Renal cortical epithelial cell (primary cell): ENCODE data around the gene DCST2. TPM values are rescaled to one million over a fixed set of nuclear protein-coding genes. Genes with fewer than 3 reads are reported as not detected.
A peak's percentile ranks its signal among the peaks of the same experiment; 100 is the strongest.

ENCODE experiments used
- DNase-seq: peaks from one replicate; pipeline ENCODE4 v3.0.0-alpha.2; 2011; ENCODE audit warnings: low read depth
- total RNA-seq: library from RNA; depleted of rRNA; stranded (reverse); fragments of >200 nt; gene quantifications from 2 replicates; pipeline ENCODE4 v1.2.3, GENCODE V29; 2014

The DCST2 gene
- total RNA-seq, 1 donor from 2014 or later: 0.05 TPM

DNA sequence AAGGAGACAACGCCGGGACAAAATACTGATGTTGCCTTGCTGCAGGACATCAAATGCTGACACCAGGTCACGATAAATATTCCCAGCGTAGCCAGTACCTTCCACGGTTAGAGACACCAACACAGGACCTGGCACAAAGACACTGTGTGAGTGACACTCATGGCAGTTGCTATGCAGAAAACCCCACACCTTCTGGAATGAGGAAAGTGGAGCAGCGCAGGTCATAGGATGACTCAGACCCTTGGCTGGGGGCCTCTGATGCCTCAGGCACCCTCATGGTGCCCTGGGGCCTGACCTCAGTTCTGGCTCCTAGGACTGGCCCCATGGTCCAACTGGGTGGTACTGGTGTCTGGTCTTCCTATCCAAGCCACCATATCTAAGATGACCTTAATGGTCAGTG lies 7.0 kb downstream of the DCST2 start:
- DNase-seq: peak; percentile 51

DNA sequence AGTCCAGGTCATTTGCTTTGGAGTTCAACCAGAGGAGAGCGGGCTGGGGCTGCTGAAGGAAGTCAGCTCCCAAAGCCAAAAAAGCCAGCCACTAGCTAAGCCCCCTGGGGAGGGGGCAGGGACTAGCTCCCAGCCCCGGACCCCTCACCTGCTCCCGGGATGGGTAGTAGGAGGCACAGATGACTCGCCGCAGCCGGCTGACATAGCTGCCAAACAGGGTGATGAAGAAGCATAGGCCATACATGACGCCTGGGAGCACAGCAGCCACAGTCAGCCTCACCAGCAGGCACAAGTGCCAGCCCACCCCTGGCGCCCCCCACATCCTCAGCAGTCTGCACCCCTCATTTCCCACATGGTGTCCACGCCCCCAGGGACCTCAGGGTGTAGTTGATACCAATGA lies 7.4 kb downstream of the DCST2 start:
- no peak for DNase-seq

DNA sequence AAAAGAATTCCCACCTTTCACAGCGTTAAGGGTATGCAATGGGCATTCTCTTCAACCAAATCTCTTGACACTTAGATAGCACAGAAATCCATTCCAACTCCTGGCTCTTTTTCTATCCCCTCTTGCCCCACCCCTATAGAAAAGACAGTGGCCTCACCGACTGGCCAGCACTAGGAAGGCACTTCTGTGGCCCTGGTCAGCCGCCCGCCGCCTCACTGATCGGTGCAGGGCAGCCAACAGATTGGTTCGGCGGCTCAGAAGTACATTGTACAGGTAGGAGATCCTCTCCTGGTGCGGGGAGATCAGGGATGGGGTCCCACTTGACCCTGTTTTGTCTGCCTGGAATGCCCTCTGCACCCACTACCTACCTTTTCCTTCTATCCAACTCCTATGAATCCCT lies 9.3 kb downstream of the DCST2 start:
- DNase-seq: no peak

DNA sequence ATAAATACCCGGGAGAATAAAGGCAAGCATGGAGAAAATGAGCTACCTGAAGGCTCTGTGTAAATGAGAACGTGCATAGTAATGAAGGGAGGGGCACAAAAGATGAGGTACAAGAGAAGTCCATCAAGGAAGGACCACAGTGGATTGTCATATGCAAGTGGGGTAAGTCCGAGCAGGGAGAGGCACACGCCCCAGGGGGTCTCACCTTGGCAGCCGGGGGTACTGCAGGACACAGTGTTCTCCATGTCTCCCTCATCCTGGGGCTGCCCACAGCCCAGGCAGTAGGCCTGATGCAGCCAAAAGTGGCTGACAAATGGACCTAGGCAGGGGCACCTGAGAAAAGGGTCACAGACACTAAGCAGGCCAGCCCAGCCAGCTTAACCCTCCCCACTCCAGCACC lies 10.0 kb downstream of the DCST2 start:
- no peak for DNase-seq

DNA sequence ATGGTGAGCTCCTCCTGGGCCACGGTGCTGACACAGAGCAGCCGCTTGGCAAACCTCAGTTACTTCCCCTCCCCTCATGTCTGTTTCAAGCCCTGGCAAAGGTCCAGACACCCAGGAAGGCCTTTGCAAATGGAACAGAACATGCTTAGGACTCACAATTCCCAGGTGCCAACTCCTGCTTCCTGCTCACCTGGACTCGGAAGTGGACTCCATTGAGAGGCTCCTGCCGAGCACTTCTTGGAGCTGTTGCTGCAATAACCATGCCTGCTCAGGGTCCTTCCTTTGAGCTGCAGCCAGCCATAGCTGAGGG lies 10.7 kb downstream of the DCST2 start:
- no peak for DNase-seq

DNA sequence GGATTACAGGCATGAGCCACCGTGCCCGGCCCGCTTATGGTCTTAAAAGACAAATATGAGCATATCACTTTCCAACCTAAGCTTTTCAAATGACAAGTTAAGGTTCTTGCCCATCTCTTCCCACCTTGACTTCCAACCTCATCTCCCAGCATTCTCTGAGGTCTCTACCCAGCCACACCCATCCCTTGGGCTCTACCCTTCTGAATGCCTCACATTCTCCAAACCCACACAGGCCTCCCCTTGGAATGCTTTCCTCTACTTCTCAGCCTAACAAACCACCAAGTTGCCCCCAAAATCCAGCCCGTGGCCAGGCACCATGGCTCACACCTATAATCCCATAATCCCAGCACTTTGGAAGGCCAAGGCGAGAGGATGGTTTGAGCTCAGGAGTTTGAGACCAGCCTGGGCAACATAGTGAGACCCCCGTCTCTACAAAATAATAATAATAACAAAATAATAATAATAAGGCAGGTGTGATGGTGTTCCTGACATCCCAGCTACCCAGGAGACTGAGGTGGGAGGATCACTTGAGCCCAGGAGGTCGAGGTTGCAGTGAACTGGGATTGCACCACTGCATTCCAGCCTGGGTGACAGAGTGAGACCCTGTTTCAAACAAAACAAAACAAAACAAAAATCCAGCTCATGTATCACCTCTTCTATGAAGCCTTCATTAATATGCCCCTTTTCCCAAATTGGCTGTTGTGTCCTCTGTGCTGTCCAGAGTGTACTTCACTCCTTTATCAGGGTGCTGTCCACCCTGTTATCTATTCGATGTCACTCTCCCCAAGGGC lies 11.2 kb downstream of the DCST2 start:
- no peak for DNase-seq

DNA sequence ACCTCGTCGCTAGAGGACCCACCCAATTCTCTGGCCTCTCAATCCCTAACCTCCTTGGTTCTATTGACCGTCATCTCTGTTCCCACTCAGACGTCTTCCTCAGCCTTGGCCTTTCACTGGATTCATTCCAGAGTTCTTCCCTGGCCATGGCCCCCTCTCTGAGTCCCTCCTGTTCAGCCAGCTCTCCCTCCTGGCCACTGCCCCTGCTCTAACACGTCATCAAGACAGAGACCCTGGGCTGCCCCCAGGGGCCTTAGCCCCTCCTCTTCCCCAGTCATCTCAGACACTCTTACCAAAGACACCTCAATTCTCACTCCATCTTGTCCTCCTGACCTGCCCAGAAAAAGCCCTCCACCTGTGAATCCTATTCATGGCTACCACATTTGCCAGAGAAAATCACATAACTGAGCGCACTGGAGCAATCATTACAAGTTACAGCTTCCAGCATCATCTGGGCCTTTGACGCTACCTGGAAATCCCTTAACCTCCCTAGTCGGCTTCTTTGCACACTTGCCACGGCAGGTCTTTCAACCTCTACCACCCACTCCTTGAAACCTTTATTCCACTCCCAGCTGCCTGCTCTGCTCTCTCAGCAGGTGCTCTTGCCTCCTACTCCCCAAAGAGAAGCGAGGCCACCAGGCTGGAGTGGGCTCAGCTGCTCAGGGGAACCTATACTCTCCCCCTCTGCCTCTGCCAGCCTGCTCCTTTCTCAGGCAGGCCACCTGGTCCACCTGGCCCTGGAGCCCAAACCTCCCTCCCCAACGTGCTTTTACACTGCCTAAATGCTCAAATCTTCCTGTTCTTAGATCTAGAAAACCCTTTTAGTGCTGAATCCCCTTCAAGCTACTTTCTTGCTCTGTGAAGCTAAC lies 14.0 kb downstream of the DCST2 start:
- DNase-seq: no peak

DNA sequence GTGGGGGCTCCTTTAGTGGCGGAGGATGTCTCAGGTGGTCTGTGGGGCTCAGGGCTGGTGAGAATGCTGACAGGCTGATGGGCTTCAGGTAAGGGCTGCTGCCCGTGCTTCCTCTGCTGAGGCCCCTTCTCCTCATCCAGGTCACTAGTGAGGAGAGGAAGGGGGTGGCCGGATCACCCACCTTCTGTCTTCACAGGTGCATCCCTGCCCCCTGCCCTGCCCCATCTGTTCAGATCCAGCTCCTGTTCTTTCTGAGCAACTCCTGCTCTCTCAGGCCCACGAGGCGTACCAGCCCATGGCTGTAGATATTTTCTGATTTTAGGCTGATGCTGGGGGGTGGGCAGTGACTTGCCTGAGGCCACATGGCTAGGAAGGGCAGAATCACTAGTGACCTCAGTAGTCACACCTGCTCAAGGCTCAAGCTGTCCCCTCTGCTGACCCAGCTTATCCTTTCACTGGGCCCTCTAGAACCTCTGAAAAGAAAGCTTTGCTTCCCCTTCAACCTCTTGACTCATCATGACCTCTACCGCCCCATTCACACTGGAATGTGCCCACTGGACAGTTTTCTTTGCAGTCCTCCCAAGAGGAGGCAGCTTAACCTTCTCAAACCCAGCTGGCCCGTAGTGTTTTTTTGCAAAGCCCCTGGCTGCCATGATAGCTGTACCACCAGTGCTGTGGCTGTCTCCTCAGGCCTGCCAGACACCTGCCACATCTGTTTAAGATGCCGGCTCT lies 14.8 kb downstream of the DCST2 start:
- no peak for DNase-seq

DNA sequence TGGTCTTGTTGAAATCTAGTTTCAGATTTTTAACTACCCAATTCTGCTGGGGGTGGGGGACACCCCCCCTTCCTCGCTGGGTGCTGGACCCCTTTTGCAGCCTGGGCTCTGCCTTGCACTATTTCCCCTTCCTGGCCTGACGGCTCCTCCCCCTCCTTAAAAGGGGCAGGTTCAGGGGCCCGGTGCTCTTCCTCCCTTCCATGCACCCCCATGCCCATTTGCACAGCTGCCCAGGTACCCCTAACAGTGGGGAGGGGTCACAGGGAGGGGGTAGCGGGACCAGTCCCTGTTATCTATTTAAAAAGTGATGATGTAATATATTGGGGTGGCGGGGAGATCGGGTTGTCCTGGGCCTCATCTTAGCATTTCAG lies 15.7 kb downstream of the DCST2 start:
- no peak for DNase-seq

DNA sequence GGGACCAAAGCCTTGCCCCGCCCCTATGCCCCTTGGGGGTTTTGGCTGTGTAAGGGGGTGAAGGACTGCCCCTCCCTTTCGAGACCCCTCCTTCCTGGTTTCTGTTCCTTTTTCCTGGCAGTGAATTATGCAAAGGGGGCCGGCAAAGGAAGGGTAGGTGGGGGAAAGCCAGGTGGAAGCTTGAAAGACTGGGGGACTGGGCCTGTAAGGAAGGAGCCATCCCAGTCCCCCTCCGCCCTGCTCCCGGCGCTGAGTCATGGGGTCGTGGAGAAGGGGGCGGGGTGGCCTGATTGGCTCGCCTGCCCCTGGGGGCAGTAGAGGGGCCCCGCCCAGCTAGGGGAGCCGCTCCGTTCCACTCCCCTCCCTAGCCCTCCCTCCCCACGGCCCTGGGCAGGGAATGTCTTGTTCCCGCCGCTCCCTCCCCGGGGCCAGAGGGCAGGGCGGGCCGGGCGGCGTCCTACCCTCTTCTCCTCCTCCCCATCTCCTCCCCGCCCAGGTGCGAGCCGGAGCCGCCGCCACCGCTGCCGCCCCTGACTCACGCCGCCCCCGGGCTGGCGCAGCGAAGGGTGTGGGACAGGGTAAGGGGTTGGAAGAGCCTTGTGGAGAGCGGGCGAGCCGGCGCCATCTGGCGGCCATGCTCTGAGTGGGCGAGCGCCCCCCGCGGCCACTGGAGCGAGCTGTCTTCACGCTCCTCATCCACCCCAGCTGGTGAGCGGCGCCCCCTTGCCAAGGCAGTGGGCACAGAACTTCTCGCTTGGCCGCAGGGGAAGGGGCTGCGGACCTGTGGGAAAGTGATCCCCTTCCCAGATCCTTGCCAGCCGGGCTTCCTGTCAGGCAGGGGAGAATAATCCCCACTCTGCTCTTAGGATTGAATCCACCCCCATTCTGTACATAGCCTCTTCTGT lies 16.3 kb downstream of the DCST2 start:
- DNase-seq: peak; percentile 85

DNA sequence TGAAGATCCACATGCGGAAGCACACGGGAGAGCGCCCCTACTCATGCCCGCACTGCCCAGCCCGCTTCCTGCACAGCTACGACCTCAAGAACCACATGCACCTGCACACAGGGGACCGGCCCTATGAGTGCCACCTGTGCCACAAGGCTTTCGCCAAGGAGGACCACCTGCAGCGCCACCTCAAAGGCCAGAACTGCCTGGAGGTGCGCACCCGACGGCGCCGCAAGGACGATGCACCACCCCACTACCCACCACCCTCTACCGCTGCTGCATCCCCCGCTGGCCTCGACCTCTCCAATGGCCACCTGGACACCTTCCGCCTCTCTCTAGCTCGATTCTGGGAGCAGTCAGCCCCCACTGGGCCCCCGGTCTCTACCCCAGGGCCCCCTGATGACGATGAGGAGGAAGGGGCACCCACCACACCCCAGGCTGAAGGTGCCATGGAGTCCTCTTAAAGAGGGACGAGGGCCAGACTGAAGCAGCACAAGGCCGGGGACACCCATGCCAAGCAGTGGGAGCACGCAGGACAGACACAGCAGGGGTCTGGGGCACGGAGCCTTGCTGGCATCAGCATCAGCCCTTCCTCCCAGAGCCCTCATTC lies 17.2 kb downstream of the DCST2 start:
- no peak for DNase-seq

DNA sequence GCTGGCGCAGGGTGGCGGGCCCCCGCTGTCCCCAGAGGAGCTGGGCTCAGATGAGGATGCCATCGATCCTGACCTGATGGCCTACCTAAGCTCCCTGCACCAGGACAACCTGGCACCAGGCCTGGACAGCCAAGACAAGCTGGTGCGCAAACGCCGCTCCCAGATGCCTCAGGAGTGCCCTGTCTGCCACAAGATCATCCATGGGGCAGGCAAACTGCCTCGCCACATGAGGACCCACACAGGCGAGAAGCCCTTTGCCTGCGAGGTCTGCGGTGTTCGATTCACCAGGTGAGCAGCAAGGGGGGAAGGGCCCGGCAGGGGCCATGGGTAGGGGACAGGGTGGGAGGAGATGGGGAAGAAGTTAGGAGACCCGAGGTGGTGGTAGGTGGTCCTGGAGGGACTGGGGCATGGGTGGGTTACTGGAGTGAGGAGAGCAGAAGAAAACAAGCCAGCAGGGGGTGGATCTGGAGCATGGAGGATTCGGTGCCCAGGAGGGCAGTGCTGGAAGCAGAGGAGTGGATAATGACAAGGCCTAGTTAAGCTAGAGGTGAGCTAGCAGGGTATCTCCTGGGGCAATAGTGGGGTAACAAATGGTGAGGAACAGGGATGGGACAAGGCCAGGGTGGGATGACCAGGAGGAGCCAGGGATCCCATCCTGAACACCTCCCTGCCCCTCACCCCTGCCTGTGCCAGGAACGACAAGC lies 17.9 kb downstream of the DCST2 start:
- no peak for DNase-seq

DNA sequence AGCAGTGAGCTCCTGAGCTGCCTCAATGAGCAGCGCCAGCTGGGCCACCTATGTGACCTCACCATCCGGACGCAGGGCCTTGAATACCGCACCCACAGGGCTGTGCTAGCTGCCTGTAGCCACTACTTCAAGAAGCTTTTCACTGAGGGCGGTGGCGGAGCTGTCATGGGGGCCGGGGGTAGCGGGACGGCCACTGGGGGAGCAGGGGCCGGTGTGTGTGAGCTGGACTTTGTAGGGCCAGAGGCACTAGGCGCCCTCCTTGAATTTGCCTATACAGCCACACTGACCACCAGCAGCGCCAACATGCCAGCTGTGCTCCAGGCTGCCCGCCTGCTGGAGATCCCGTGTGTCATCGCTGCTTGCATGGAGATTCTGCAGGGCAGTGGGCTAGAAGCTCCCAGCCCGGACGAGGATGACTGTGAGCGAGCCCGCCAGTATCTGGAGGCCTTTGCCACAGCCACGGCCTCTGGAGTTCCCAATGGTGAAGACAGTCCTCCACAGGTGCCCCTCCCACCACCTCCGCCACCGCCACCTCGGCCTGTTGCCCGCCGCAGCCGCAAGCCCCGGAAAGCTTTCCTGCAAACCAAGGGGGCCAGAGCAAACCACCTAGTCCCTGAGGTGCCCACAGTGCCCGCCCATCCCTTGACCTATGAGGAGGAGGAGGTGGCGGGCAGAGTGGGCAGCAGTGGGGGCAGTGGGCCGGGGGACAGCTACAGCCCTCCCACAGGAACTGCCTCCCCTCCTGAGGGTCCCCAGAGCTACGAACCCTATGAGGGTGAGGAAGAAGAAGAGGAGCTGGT lies 18.7 kb downstream of the DCST2 start:
- no peak for DNase-seq

DNA sequence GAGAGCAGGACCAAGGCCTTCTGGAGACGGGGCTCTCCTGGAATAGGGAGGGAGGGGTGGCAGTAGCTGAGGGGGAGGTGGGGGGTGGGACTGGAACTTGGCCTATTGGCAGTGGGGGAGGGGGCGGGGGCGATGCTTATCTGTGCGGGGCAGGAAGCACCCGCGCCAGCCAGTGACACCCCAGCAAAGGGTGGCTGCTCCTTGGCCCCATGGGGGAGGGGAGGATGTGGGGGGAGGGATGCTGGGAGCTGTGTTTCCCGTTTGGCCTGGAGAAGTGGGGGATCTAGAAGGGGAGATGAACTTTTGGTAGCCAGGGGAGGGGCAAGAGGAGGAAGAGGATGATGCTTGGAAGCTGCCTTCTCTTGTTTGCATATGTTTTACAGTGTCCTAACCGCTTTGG lies 19.9 kb downstream of the DCST2 start:
- DNase-seq: no peak

DNA sequence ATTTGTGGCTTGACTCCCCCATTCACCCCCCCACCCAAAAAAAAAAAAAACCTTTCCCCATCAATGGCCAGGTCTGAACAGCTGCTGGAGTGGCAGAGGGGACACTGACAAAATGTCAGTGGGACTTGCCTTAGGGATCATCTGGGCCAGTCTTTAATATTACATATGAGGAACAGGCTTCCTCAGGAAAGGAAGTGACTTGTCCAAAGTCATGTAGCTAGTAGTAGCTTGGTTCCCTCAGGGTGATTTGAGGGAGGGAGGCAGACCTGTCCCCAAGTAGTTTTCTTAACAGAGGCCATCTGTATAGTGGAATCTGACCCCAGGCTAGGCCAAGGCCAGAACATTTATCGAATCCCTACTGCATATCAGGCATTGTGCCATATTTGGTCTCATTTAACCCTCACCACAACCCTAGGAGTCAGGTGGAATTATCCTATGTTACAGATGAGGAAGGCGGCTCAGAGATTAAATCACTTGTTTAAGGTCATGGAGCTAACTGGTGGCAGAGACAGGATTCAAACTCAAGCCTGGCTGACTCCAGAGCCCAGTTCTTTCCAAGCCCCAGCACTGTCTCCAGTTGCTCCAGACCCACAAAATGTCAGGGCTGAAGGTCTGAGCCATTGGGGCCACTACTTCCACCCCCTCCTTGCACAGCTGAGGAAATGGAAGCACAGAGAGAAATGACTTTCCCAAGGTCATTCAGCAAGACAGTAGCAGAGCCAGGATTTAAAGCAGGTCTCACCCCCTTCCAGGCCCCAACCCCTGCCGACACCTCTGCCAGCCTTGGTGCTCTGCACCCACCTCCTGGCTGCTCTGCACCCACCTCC lies 20.6 kb downstream of the DCST2 start:
- DNase-seq: no peak

DNA sequence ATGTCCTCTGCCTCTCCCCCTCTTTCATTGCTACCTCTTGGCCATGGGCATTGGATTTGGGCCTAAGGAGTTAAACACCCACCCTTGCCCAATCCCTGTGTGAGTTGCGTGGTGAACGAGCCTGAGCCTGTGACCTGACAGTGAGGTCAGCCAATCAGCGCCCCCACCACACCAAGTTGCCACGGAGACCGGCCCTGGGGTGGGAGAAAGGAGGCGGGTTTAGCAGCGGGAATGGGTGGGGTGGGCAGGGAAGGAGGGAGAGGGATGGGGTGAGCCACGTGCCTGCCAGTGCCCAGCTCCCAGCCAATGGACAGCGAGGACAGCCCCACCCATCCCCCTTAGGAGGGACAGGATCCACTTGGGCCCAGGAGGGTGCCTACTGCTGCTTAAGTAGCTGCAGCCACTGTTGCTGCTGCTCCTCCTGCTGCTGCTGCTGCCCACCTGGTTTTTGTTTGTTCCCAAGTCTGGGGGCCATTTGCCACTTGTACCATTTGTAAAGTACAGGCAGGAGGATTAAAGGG lies 21.5 kb downstream of the DCST2 start:
- peak; percentile 52 for DNase-seq

DNA sequence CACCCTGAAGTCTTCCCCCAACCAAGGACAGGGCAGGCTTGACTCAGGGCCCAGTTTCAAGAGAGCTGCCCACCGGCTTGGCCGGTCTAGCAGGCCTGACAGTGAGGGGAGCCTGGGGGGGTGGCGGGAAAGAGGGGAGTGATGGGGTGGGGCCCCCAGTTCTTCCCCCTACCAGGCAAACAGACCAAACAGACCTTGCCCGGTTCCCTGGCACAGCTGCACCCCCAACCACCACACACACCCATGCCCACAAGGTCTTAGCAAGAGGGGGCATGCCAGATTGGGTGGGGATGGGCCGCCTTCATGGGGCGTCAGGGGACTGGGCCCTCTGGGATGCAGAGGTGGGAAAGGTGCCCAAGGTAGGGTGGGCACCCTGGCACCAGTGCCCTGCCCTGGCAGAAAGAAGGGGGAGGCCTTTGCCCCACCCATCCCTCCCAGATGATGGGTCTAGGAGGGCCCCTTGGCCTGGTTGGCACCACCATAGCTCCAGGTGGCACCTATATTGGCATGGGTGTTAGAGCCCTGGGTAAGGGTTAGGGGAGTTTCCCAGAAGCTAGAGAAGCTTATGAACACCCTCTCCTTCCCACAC lies 22.1 kb downstream of the DCST2 start:
- no peak for DNase-seq

DNA sequence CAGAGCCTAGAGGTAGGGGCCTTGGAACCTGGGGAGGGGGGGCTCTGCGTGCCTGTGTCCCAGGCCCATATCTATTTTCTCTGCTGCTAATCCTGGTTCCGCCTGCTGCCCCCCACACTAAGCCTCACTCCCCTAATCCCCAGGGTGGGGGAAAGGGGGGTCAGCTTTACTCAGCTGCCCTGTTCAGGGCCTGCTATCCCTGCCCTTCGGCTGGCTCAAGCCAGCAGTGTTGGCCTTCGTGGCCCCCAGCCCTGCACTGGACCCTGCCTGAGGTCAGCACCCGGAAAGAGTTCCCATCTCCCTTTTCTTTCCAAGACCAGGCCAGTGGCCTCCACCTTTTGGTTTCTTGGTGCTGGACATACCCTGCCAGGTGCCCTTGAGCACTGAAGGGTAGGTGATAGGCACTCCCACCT lies 22.6 kb downstream of the DCST2 start:
- DNase-seq: no peak
